KMS-11 (cell line): ENCODE measurements around the gene ASPRV1.

Experiments
- H2AFZ ChIP-seq: fragments of 200-600 bp; sonication (generic); 2 replicates; pipeline ENCODE4 v1.6.1; 2016; ENCODE audit warnings: antibody characterized with exemption, mixed run types, low read depth
- H3K27ac ChIP-seq: fragments of 200-600 bp; sonication (generic); 2 replicates; pipeline ENCODE4 v1.6.1; 2016; ENCODE audit warnings: mild to moderate bottlenecking, mixed run types
- H3K27me3 ChIP-seq: fragments of 200-600 bp; sonication (generic); 2 replicates; pipeline ENCODE4 v1.6.1; 2017; ENCODE audit warnings: mild to moderate bottlenecking, low read depth, mixed run types, moderate library complexity; ENCODE audit not compliant: insufficient read depth
- H3K36me3 ChIP-seq: fragments of 200-600 bp; sonication (generic); 2 replicates; pipeline ENCODE4 v1.6.1; 2017; ENCODE audit warnings: mild to moderate bottlenecking, mixed run types; ENCODE audit not compliant: insufficient read depth
- H3K4me1 ChIP-seq: fragments of 200-600 bp; sonication (generic); 2 replicates; pipeline ENCODE4 v1.6.1; 2016; ENCODE audit warnings: mild to moderate bottlenecking, low read depth, mixed run types; ENCODE audit not compliant: poor library complexity, severe bottlenecking
- H3K4me2 ChIP-seq: fragments of 200-600 bp; sonication (generic); 2 replicates; pipeline ENCODE4 v1.7.0; 2016; ENCODE audit warnings: mild to moderate bottlenecking, mixed run types
- H3K4me3 ChIP-seq: fragments of 200-600 bp; sonication (generic); IDR thresholded peaks from 2 replicates; pipeline ENCODE4 v1.6.1; 2017; ENCODE audit warnings: low read depth, low read length, mixed read lengths; ENCODE audit not compliant: insufficient read depth
- H3K79me2 ChIP-seq: fragments of 200-600 bp; sonication (generic); 2 replicates; pipeline ENCODE4 v1.6.1; 2016; ENCODE audit warnings: low read depth, mixed run types; ENCODE audit not compliant: insufficient read depth
- H3K9ac ChIP-seq: fragments of 200-600 bp; sonication (generic); 2 replicates; pipeline ENCODE4 v1.6.1; 2016; ENCODE audit warnings: mild to moderate bottlenecking, mixed run types
- H4K20me1 ChIP-seq: fragments of 200-600 bp; sonication (generic); 2 replicates; pipeline ENCODE4 v1.6.1; 2016; ENCODE audit warnings: mild to moderate bottlenecking, mixed run types; ENCODE audit not compliant: insufficient read depth
- TF ChIP-seq, protein P1 (sequence below): fragments of 200-600 bp; sonication (generic); conservative IDR thresholded peaks from 2 replicates; pipeline ENCODE4 v1.6.1; 2017; ENCODE audit warnings: low read depth, mild to moderate bottlenecking, antibody characterized with exemption, low read length, moderate library complexity, mixed read lengths

Gene ASPRV1

DNA sequence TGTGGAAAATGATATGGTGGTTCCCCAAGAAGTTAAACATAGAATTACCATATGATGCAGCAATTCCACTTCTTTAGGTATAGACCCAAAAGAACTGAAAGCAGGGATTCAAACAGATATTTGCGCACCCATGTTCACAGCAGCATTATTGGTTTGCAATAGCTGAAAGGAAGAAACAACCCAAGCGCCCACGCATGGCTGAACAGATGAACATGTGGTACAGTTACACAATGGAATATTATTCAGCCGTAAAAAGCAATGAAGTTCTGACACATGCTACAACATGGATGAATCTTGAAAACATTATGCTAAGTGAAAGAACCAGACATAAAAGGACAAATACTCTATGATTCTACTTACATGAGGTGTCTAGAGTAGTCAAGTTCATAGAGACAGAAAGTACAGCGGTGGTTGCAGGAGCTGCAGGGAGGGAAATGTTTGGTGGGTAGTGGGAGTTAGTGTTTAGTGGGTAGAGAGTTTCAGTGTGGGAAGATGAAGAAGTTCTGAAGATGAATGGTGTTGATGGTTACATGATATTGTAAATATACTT, 26.7 kb upstream of the ASPRV1 start:
- Histone ChIP-seq H3K36me3 (no peaks in the 10 kb centered on the region), H3K4me1 (no peaks in the 10 kb centered on the region), H3K27ac (no peak overlapping the region), H3K9ac (no peak overlapping the region), H3K4me2 (no peak overlapping the region), H2AFZ (no peak overlapping the region), H3K4me3 (no peak overlapping the region), H4K20me1 (no peaks in the 10 kb centered on the region), H3K79me2 (no peaks in the 10 kb centered on the region), H3K27me3 (no peaks in the 10 kb centered on the region)
- TF ChIP-seq, protein P1, sequence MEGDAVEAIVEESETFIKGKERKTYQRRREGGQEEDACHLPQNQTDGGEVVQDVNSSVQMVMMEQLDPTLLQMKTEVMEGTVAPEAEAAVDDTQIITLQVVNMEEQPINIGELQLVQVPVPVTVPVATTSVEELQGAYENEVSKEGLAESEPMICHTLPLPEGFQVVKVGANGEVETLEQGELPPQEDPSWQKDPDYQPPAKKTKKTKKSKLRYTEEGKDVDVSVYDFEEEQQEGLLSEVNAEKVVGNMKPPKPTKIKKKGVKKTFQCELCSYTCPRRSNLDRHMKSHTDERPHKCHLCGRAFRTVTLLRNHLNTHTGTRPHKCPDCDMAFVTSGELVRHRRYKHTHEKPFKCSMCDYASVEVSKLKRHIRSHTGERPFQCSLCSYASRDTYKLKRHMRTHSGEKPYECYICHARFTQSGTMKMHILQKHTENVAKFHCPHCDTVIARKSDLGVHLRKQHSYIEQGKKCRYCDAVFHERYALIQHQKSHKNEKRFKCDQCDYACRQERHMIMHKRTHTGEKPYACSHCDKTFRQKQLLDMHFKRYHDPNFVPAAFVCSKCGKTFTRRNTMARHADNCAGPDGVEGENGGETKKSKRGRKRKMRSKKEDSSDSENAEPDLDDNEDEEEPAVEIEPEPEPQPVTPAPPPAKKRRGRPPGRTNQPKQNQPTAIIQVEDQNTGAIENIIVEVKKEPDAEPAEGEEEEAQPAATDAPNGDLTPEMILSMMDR, result no peak

DNA sequence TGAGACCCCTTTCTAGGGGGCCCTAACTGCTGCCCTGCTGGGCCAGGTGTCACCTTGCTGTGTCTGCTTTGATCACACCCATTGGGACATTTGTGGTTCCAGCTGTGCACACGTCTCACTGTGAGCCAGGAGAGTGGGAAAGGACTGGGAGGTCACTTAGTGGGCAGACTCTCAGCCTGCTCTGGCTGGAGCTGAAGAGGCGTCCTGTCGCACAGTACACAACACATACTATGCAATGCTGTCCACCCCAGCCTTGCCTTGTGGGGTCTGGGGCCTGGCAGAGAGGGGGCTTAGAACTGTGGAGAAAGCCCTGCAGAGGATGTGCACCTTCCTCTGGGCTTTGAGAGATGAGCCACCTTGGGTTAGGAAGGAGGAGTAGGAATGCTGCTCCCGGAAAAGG, 25.3 kb upstream of the ASPRV1 start:
- H2AFZ ChIP-seq, result no peak overlapping the region
- TF ChIP-seq, protein P1, result no peak

DNA sequence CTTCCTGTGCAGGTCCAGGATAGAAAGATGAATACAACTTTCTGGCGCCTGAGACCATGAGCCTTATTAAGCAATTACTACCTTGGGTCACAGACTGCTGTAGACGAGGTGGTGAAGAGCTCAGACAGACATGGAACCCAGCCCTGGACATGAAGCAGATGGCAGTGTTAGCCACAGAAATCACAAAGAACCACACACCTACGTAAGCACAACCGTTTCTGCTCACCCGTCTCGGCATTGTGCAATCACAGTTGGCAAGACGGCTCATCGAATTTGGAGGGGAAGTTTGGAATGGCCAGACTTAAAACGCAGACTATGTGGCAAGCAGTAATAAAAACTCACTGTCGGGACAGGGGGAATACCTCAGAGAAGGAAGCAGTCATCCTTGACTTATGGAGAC, 24.3 kb upstream of the ASPRV1 start:
- TF ChIP-seq, protein P1, result no peak
- Histone ChIP-seq H3K4me2 (no peak overlapping the region), H3K27ac (no peak overlapping the region), H2AFZ (no peak overlapping the region), H3K9ac (no peak overlapping the region), H3K4me1 (no peaks in the 10 kb centered on the region), H3K4me3 (no peak overlapping the region), H4K20me1 (no peaks in the 10 kb centered on the region), H3K79me2 (no peaks in the 10 kb centered on the region), H3K27me3 (no peaks in the 10 kb centered on the region), H3K36me3 (no peaks in the 10 kb centered on the region)

More for the DNA sequence above, 25.3 kb upstream of the ASPRV1 start:
- Histone ChIP-seq H3K4me2 (no peak overlapping the region), H3K27ac (no peak overlapping the region), H3K4me3 (no peak overlapping the region), H3K4me1 (no peaks in the 10 kb centered on the region), H3K9ac (no peak overlapping the region), H4K20me1 (no peaks in the 10 kb centered on the region), H3K36me3 (no peaks in the 10 kb centered on the region), H3K27me3 (no peaks in the 10 kb centered on the region), H3K79me2 (no peaks in the 10 kb centered on the region)

DNA sequence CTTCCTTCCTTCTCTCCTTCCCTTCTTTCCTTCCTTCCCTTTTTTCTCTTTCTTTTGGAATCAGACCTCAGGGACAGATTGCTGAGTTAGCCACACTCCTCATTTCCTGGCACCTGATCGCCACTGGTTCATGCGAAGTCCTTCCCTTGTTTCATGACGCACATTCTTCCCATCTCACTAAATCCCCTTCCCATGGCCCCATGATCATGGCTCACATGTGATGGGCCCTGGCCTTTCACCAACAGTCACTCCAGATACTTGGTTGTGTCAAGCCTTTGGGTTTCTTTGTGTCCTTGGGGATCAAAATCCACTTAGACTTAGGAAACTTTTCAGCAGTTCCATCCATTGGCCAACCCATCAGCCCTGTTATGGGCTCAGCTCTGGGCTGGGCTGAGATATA, 23.8 kb upstream of the ASPRV1 start:
- H3K79me2 ChIP-seq, result no peaks in the 10 kb centered on the region
- H3K4me3 ChIP-seq, result no peak overlapping the region
- no peaks in the 10 kb centered on the region for H3K36me3 ChIP-seq
- no peaks in the 10 kb centered on the region for H3K27me3 ChIP-seq
- no peak overlapping the region for H3K4me2 ChIP-seq
- H3K27ac ChIP-seq, result no peak overlapping the region
- H3K9ac ChIP-seq, result no peak overlapping the region
- no peak overlapping the region for H2AFZ ChIP-seq
- no peaks in the 10 kb centered on the region for H3K4me1 ChIP-seq
- TF ChIP-seq, protein P1, result no peak
- no peaks in the 10 kb centered on the region for H4K20me1 ChIP-seq
